B cell (primary cell): Measurements from ENCODE around the gene STK17A.

Experiments used
- CTCF ChIP-seq: fragments of 200-600 bp; IDR thresholded peaks from one replicate; pipeline ENCODE4 v1.8.0; 2022; ENCODE audit warnings: antibody characterized with exemption, mild to moderate bottlenecking
- EZH2 ChIP-seq: IDR thresholded peaks from 2 replicates; pipeline ENCODE4 v1.6.1; 2012; ENCODE audit warnings: borderline replicate concordance, low read depth, mild to moderate bottlenecking, moderate library complexity, low read length; ENCODE audit not compliant: insufficient read depth, poor library complexity, severe bottlenecking

- TF ChIP-seq CTCF (no peak), EZH2 (no peak)
Observed at GRCh38 chr7:43592326-43592725, 9.4 kb downstream of the STK17A start.
